ENCODE measurements around the gene OR2F1. TPM values are rescaled to one million over a fixed set of nuclear protein-coding genes. Genes with fewer than 3 reads are reported as not detected.

Gene OR2F1
- polyA plus RNA-seq, 4 donors, result 0.03 TPM; not detected in 3

DNA sequence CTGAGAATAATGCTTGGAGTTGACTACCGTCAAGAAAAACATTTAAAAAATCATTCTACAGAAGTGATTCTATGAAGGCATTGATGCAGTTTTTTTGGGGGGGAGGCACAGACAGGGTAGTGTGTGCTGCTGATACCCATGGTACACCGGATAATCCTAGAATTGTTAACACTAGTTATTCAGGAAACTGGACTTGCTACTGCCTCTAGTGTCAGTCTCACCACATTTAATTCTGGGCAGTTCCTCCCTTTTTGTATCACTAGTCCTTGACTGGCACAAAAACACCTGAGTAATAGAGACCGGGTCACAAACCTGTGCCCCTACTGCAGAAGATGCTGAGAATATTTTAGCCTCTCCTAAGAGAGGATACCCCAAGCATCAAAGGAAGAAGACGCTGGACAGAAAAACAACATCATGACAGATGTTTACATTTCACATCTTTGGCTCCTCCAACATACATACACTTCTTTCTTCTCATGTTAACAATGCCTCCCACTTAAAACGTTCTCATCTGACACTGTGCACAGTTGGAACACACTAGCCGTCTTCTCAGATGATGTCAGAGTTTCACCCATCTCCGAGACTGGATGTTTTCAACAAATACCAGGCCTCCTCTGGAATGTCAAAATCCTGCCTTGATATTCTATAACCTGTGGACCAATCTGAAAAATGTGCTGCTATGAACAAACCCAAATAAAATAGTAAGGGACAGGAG is 39.5 kb upstream of the OR2F1 start:
- Histone ChIP-seq H3K27ac (ENCODE audit: low read depth in 1 of 3, low read length in 2 of 3) (no peak overlapping the region), H3K4me1 (ENCODE audit: control insufficient read depth in 3 of 3, insufficient read depth in 2 of 3, low read depth in 1 of 3, low read length in 2 of 3) (peaks cover 0 to 7% (median 0%) of the 10 kb centered on the region in 3 donors), H3K9me3 (ENCODE audit: control insufficient read depth in 2 of 2, insufficient read depth in 1 of 2, low read depth in 1 of 2, low read length in 1 of 2) (no peaks in the 10 kb centered on the region), H3K4me3 (ENCODE audit: low read depth in 1 of 3, low read length in 3 of 3) (no peak overlapping the region), H3K27me3 (ENCODE audit: control insufficient read depth in 3 of 3, insufficient read depth in 3 of 3, low read length in 3 of 3) (no peaks in the 10 kb centered on the region), H3K36me3 (ENCODE audit: control insufficient read depth in 3 of 3, insufficient read depth in 2 of 3, low read depth in 1 of 3, low read length in 3 of 3) (no peaks in the 10 kb centered on the region)
- DNase-seq, result no peak
- no peak for FAIRE-seq
- WGBS, 3 donors, result 69 to 73% (median 71%) methylated on average over 7 of the region's 7 CpGs

DNA sequence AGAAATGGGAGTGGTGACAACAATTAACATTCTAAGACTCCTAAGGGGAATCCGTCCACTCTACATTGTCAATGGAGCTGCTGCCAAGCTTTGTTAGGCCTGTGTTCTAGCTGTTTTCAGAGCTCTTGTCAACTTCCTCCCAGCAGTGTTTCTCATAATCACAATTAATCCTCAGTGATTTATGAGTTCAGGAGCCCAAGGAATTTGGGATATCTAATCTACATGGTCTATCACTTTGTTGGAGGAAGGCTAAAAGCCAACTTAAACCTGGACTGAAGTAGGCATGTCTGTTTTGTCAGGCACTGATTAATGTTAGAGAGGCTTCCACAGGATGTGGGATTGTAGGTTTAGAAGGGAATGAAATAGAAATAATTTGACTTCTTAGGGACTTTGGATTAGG is 29.8 kb upstream of the OR2F1 start:
- DNase-seq, result no peak
- WGBS, 3 donors, result 62 to 85% (median 79%) methylated on average over 1 of the region's 1 CpG
- FAIRE-seq, result no peak
- H3K4me1 ChIP-seq (ENCODE audit: control insufficient read depth in 3 of 3, insufficient read depth in 2 of 3, low read depth in 1 of 3, low read length in 2 of 3), result no peaks in the 10 kb centered on the region
- H3K36me3 ChIP-seq (ENCODE audit: control insufficient read depth in 3 of 3, insufficient read depth in 2 of 3, low read depth in 1 of 3, low read length in 3 of 3), result no peaks in the 10 kb centered on the region
- H3K9me3 ChIP-seq (ENCODE audit: control insufficient read depth in 2 of 2, insufficient read depth in 1 of 2, low read depth in 1 of 2, low read length in 1 of 2), result no peaks in the 10 kb centered on the region
- no peak overlapping the region for H3K4me3 ChIP-seq (ENCODE audit: low read depth in 1 of 3, low read length in 3 of 3)
- no peaks in the 10 kb centered on the region for H3K27me3 ChIP-seq (ENCODE audit: control insufficient read depth in 3 of 3, insufficient read depth in 3 of 3, low read length in 3 of 3)
- no peak overlapping the region for H3K27ac ChIP-seq (ENCODE audit: low read depth in 1 of 3, low read length in 2 of 3)

DNA sequence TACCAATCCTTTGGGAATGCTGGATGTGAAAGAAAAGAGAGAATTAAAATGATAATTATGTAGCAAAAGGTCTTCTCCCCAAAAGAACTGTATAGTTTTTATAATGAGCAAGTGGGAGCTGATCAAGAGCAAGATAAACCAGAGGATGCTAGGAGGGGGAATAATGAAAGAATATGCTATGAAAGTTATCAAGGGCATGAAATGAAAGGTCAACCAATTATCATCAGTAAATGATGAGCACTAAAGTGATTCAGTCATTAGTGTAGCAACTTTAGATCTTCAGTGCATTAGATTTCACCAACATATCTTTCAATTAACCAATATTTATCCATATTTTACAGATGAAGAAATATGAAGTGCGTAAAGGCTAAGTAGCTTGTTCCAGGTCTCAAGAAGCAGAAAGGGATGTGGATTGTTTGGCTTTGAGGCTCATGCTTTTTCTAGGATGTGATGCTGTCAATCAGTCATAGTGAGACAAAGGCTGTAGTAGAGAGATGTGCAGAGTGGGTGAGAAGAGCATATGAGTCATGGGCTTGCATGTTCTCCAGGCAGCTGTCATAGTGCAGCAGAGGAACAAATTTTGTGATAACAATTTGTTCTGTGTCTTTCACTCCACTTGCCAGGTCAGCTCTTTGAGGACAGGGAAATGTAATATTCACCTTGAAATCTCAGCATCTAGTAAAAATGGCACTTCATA is 25.3 kb upstream of the OR2F1 start:
- DNase-seq (no peak), FAIRE-seq (no peak)
- 92 to 99% (median 97%) methylated on average over 1 of the region's 1 CpG for WGBS, 3 donors

DNA sequence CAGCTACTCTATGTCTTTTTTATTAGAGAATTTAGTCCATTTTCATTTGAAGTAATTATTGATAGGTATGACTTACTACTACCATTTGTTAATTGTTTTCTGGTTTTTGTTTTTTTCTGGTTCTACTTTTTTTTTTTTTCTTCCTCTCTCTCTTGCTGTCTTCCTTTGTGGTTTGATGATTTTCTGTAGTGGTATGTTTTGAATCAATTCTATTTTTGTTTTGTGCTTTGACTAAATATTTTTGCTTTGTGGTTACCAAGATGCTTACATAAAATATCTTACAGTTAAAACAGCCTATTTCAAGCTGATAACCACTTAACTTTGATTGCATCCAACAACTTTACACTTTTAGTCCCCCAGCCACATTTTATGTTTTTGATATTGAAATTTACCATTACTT is 22.9 kb upstream of the OR2F1 start:
- Histone ChIP-seq H3K27ac (ENCODE audit: low read depth in 1 of 3, low read length in 2 of 3) (no peak overlapping the region), H3K36me3 (ENCODE audit: control insufficient read depth in 3 of 3, insufficient read depth in 2 of 3, low read depth in 1 of 3, low read length in 3 of 3) (no peaks in the 10 kb centered on the region), H3K27me3 (ENCODE audit: control insufficient read depth in 3 of 3, insufficient read depth in 3 of 3, low read length in 3 of 3) (no peaks in the 10 kb centered on the region), H3K9me3 (ENCODE audit: control insufficient read depth in 2 of 2, insufficient read depth in 1 of 2, low read depth in 1 of 2, low read length in 1 of 2) (peaks cover 0 to 10% of the 10 kb centered on the region in 2 donors), H3K4me1 (ENCODE audit: control insufficient read depth in 3 of 3, insufficient read depth in 2 of 3, low read depth in 1 of 3, low read length in 2 of 3) (no peaks in the 10 kb centered on the region), H3K4me3 (ENCODE audit: low read depth in 1 of 3, low read length in 3 of 3) (no peak overlapping the region)
- DNase-seq (no peak), FAIRE-seq (no peak)

More for the DNA sequence above, 25.3 kb upstream of the OR2F1 start:
- peaks cover 0 to 10% of the 10 kb centered on the region in 2 donors for H3K9me3 ChIP-seq (ENCODE audit: control insufficient read depth in 2 of 2, insufficient read depth in 1 of 2, low read depth in 1 of 2, low read length in 1 of 2)
- no peaks in the 10 kb centered on the region for H3K36me3 ChIP-seq (ENCODE audit: control insufficient read depth in 3 of 3, insufficient read depth in 2 of 3, low read depth in 1 of 3, low read length in 3 of 3)
- H3K27ac ChIP-seq (ENCODE audit: low read depth in 1 of 3, low read length in 2 of 3), result no peak overlapping the region
- H3K4me1 ChIP-seq (ENCODE audit: control insufficient read depth in 3 of 3, insufficient read depth in 2 of 3, low read depth in 1 of 3, low read length in 2 of 3), result no peaks in the 10 kb centered on the region
- no peak overlapping the region for H3K4me3 ChIP-seq (ENCODE audit: low read depth in 1 of 3, low read length in 3 of 3)
- no peaks in the 10 kb centered on the region for H3K27me3 ChIP-seq (ENCODE audit: control insufficient read depth in 3 of 3, insufficient read depth in 3 of 3, low read length in 3 of 3)

DNA sequence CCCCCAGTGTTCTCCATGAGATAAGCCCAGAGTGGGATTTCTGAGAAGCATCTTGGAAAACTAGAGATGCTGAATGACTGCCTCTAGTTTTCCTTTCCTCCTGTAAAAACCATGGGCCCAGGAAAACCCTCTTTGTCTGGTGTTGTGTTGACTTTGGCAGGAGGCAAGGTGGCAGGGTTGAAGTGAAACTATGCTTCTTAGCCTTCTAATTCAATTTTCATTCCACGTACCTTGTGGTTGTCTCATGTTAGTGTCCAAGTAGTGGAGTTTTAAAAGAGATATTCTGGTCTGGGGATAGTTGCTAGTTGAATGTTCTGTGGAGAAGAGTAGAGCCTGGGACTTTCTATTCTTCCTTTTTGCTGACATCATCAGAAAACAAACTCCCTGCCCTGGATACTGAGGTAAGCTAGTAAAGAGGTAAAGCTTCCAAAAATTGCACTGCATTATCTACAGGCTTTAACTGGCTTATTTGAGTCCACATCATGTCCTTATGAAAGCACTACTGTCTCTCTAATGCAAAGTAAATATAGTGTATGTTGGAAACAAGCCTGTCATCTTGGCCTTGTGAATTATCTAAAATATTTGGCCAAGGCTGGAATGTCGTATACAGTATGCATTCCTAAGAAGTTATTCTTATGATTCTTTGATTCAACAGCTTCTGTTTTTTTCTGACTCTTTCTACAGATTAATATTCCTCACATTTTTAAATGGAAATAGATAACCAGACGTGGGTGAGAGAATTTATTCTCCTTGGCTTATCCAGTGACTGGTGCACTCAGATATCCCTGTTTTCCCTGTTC is 19.9 kb upstream of the OR2F1 start, which contains the start of gene OR2F2:
TSS of gene OR2F2 (plus strand) at position 708 of the 800 bp plus-strand sequence. CDS start at position 708, 0 bp downstream.
- H3K9me3 ChIP-seq (ENCODE audit: control insufficient read depth in 2 of 2, insufficient read depth in 1 of 2, low read depth in 1 of 2, low read length in 1 of 2), result peaks cover 0 to 10% of the 10 kb centered on the region in 2 donors
- no peaks in the 10 kb centered on the region for H3K27me3 ChIP-seq (ENCODE audit: control insufficient read depth in 3 of 3, insufficient read depth in 3 of 3, low read length in 3 of 3)
- no peak within 1 kb of the TSS for H3K27ac ChIP-seq (ENCODE audit: low read depth in 1 of 3, low read length in 2 of 3)
- no peak for DNase-seq
- FAIRE-seq, result no peak
- H3K36me3 ChIP-seq (ENCODE audit: control insufficient read depth in 3 of 3, insufficient read depth in 2 of 3, low read depth in 1 of 3, low read length in 3 of 3), result no peaks in the 10 kb centered on the region
- no peak within 1 kb of the TSS for H3K4me3 ChIP-seq (ENCODE audit: low read depth in 1 of 3, low read length in 3 of 3)
- WGBS, 3 donors, result 72 to 81% (median 73%) methylated on average over 3 of the region's 3 CpGs
- no peaks in the 10 kb centered on the region for H3K4me1 ChIP-seq (ENCODE audit: control insufficient read depth in 3 of 3, insufficient read depth in 2 of 3, low read depth in 1 of 3, low read length in 2 of 3)

DNA sequence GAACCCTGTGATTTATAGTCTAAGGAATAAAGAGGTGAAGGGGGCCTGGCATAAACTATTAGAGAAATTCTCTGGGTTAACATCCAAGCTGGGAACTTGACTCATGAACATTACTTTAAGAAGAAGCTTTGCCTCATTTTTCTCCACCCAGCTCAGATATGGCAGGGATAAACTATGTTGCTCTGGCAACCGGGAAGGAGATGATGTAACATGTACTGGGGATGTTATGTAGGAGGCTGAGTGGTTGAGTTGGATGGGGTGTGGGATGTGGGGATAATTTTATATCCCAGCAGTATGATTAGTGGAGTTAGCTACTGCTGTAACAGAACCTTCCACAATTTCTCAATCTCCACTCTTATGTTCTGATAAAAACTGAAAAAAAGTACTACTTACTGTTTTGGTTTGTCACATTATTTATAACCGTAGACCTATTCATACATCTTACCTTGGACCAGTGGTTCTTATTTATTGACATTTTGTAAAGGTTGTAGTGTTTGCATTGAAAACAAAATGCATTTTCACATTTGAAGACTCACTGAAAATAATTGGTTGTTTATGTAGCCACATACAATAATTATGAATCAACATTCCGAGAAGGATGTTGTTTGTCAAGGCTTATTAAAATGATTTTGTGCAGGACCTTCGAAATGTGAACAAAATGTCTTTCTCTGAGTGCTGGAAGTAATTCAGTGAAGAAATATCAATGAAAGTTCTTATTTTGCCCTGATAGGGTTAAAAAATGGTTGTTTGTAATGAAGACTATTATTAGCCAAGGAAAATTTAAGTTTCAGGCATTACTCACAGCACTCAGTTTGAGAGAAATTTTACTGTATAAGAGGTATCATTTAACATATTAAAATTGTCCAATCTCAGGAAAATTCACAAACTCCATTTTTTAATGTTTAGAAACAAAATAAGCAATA is 18.3 kb upstream of the OR2F1 start:
- no peak for DNase-seq

DNA sequence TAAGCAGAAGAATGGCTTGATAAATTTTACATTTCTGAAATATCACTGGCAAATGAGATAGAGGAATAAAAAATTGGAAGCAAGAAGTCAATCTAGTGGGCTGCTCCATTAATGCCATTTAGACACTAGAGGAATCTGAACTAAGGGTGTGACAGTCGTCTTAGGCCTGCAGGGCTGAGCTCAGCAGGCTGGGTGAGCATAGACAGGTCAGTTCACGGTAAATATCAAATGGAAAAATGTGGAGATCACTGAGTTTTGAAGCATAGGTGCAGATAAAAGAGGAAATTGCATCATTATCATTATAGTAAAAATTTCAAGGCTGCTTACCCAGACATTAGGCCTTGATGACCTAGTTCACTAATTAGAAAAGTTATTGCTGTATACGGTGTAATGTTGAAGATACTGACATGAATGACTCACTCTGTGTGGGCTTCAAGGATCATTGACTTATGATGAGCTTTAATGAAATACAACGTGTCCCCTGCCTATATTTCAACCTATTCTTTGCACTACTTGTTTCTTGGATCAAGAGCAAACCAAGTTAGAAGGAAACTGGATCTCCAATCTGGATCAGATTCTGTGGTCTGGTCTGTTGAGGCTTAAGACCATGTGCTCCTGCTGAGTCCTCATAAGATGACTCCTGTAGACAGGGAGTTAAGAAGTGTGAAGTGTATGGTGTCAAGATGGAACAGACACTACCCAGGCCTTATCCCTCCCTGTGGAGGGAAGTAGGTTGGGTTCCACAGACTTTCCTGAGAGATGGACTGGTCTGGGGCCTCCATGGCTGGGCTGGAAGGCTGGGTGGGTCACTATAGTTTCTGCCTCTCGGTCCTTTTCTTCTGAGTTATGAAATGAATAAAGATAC is 16.0 kb upstream of the OR2F1 start:
- FAIRE-seq (no peak), DNase-seq (no peak)
- WGBS, 3 donors, result 64 to 72% (median 68%) methylated on average over 5 of the region's 5 CpGs
- H3K9me3 ChIP-seq (ENCODE audit: control insufficient read depth in 2 of 2, insufficient read depth in 1 of 2, low read depth in 1 of 2, low read length in 1 of 2), result peaks cover 0 to 5% of the 10 kb centered on the region in 2 donors
- no peaks in the 10 kb centered on the region for H3K27me3 ChIP-seq (ENCODE audit: control insufficient read depth in 3 of 3, insufficient read depth in 3 of 3, low read length in 3 of 3)
- H3K36me3 ChIP-seq (ENCODE audit: control insufficient read depth in 3 of 3, insufficient read depth in 2 of 3, low read depth in 1 of 3, low read length in 3 of 3), result no peaks in the 10 kb centered on the region
- no peak overlapping the region for H3K4me3 ChIP-seq (ENCODE audit: low read depth in 1 of 3, low read length in 3 of 3)
- H3K27ac ChIP-seq (ENCODE audit: low read depth in 1 of 3, low read length in 2 of 3), result no peak overlapping the region
- no peaks in the 10 kb centered on the region for H3K4me1 ChIP-seq (ENCODE audit: control insufficient read depth in 3 of 3, insufficient read depth in 2 of 3, low read depth in 1 of 3, low read length in 2 of 3)

More for the DNA sequence above, 18.3 kb upstream of the OR2F1 start:
- no peak for FAIRE-seq
- no peak overlapping the region for H3K27ac ChIP-seq (ENCODE audit: low read depth in 1 of 3, low read length in 2 of 3)
- no peaks in the 10 kb centered on the region for H3K4me1 ChIP-seq (ENCODE audit: control insufficient read depth in 3 of 3, insufficient read depth in 2 of 3, low read depth in 1 of 3, low read length in 2 of 3)
- H3K36me3 ChIP-seq (ENCODE audit: control insufficient read depth in 3 of 3, insufficient read depth in 2 of 3, low read depth in 1 of 3, low read length in 3 of 3), result no peaks in the 10 kb centered on the region
- no peak overlapping the region for H3K4me3 ChIP-seq (ENCODE audit: low read depth in 1 of 3, low read length in 3 of 3)
- 58 to 90% (median 85%) methylated on average over 4 of the region's 4 CpGs for WGBS, 3 donors
- H3K9me3 ChIP-seq (ENCODE audit: control insufficient read depth in 2 of 2, insufficient read depth in 1 of 2, low read depth in 1 of 2, low read length in 1 of 2), result peaks cover 0 to 10% of the 10 kb centered on the region in 2 donors
- no peaks in the 10 kb centered on the region for H3K27me3 ChIP-seq (ENCODE audit: control insufficient read depth in 3 of 3, insufficient read depth in 3 of 3, low read length in 3 of 3)

All from small intestine (tissue), 7 donors.